GM18499 (cell line): ENCODE measurements around the gene HOXD11.

Experiments
- ATAC-seq: cut with Tn5 transposase; IDR thresholded peaks from one replicate; pipeline ENCODE4 v1.9.1; 2021; ENCODE audit warnings: moderate number of reproducible peaks; ENCODE audit not compliant: insufficient read depth, unreplicated experiment

Gene HOXD11

DNA sequence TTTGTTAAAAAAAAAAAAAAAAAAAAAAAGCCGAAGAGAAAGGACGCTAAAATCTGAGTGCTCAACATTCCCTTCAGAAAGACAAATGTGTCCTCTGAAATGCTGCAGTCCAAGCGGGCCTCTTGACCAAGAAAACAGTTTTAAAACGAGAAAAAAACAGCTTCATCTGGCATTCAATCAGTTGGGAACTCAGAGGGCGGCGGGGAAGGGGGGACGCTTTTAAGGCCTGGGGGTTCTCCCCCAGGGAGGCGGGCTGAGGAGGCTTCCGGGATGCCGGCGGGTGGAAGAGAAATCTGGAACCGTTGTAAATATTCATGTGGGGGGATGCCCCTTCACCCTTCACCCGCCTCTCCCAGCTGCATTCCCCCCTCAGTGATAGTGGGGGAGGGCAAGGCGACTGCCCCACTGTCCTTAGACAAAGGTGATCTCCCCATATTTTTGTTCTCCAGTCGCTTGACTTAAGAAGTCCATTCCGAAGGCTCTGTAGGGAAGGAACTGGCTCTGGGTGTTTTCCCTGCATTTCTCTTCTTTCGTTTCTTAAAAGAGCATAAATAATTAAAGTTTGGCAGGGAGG, 3.3 kb upstream of the HOXD11 start:
- ATAC-seq: no peak

DNA sequence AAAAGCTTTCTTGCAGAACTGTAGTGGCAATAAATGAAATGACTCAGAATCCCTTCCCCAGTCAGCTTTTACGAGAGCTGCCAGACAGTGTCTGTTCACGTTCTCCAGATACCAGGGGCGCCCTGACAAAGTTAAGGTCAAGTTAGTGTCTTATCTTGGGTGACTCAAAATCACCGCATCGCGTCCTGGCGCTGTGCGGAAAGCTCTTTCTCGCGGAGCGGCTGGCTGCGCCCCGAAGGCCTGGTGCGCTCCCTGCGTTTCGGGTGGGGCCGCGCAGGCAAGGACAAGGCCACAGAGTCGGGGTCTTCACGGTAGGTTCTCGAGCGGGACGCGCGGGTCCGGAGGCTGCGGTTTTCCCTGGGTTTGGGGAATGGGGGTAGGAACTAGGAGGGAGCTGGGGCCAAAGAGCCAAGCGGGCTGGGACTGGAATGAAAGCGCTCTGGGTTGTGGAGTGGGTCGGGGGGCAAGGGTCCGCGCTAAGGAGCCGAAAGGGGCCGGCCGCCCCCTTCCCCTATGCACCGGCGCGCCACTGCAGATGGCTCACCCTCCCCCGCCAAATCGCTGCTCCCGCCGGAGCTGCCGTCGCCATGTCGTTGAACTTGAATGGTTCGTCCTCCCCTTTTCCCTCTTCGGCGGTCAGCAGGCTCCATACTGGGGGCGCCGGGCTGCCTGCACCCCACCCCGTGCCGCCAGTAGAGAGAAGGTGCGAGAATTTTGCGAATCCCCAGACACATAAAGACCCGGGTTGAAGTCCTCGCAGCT, 2.6 kb upstream of the HOXD11 start:
- ATAC-seq: no peak

DNA sequence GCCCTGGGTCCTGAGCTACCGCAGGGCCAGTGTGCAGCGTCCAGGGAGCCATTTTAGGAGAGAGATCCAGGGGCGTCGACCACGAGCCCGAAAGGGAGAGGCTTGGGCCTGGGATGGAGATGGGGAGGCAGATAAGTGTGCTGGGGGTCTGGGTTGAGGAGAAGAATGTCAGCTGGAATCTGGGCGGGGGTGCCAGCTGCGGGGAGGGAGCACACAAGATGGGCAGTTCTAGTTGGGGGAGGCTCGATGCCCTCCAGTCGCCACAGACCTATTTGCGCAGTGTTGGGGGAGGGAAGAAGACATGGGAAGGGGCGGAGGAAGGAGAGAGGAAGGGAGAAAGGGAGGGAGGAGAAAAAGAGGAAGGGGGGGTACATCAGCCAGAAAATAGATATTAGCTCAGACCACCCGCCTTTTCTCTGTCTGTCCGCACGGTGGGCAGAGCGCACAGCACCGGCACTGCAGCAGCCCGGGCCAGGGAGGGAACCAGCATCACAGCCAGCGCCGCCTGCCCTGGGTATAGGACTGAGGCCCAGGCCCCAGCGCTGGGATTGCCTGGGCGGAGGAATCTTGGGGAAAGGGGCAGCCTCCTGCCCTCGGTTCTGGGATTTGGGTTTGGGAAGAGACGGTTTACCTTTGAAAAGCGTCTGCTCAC, 1.9 kb upstream of the HOXD11 start:
- no peak for ATAC-seq

DNA sequence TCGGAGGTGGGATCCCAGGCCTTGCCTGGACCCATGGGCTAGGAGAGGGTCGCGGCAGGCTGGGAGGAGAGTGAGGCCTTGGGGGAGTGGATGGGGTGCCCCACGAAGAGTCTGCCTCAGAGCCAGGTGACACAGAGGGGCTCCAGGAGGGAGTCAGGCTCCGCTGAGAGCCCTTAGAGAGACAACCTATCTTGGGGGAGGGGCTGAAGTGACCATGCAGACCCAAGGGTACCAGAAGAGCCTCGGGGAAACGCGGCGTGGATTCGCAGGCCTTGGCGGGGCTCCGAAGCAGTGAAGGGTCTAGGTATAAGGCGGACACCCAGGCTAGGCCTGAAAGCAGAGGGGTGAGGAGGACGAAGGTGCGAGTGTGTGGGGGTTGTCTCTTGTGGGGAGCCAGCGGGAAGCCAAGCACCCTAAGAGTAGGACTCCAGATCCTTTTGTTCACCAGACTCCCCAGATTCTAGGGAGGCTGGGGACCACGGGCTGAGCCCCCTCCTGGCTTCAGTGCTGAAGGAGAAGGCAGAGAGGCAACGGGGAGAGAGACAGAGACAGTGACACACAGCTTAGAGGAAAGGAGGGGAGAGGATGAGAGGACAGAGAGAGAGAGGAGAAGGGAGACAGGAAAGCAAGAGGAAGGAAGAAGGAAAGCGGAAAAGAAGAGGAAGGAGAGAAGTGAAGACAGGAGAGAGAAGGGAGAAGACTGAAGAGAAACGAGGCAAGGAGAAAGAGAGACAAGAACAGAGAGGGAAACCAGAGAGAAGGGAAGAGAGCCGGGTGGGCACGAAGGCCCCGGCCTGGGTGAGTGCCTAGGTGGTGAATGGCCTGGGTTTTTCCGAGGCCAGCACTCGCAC, 1.1 kb upstream of the HOXD11 start:
- ATAC-seq: no peak

DNA sequence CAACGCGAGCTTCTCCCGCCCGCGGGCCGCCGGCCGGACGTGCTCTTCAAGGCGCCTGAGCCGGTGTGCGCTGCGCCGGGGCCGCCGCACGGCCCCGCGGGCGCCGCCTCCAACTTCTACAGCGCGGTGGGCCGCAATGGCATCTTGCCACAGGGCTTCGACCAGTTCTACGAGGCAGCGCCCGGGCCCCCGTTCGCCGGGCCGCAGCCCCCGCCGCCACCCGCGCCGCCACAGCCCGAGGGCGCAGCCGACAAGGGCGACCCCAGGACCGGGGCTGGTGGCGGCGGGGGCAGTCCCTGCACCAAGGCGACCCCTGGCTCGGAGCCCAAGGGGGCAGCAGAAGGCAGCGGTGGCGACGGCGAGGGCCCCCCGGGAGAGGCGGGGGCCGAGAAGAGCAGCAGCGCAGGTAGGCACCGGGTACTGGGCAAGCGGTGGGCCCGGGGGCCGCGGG, 676 bp downstream of the HOXD11 start:
- no peak for ATAC-seq

DNA sequence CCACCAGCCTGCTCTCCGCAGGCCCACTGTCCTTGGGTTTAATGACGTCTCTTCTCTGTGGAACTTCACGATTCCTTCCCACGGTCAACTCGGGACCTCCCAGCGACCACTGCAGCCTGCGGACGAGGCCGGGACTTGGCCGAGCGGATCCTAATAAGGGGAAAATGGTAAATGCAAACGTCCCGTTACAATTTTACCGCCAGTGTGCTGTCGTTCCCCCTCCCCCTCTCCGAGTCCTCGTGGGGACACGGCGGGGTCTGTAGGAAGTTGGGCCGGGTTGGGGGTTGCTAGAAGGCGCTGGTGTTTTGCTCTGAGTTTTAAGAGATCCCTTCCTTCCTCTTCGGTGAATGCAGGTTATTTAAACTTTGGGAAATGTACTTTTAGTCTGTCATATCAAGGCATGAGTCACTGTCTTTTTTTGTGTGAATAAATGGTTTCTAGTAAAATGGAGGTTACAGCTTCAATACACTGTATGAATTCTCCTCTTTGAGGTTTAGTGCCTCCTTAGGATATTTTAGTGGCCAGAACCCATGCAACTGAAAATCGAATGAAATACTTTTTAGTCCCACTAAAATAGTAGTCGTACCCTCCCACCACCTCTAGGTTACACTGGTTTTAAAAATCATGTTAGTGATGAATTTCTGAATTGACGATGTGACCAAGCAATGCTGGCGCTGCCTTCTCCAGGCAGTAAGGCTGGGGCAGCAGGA, 2.3 kb downstream of the HOXD11 start:
- no peak for ATAC-seq

DNA sequence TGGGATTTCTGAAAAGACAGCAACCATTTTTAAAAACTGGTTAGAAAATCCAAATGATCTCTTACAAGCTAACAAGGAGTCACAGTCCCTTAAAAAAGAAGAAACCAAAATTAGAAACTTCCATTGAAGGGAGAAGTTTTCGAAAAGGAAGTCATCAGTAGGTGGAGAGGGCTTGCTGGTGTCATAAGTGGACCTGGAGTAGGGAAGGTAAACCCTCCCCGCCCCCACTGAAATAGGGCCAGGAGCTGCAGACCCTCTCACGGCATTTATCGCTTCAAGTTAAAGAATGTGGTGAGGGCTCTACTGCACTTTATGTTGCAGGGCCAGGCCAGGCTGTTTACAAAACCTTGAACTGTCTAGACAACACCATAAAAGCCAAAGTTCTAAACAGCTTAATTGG, 2.9 kb downstream of the HOXD11 start:
- ATAC-seq: no peak

DNA sequence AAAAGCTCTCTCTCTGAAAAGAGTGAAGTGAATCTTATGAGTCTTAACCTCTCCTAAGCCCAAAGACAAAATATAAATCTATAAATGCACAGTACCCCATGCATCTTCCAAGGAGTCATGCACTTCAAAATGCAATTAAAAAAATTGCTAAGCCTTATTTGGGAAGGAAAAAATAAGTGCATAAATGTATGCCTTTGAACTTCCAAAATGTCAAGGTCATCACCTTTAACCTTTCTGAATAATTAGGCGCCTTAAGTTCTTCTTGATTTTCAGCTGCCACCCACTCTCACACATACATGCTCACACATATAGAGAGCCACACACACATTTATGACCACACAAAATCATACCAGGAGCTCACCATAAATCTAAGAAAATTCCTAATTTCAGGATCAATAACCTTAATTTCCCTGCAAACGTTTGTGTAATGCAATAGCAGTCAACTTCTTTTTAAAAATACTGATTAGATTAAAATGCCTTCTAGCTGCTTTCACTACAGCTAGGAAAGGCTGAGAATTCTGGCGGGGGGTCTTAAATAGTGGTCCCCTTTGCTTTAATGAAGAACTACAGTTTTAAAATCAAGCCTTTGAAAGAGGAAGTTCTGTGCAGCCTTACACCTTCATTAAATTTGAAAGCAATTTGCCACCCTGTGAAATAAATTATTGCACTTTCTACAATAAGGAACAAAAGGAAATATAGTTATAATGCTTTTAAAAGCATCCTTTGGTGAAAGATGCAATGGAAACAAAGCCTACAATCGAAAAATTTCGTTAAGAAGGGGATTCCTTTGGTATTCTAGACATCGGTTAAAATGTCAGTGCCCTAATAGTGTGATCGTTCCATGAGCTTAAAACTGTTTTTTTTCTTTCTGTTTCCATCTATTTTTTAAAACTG, 3.6 kb downstream of the HOXD11 start:
- no peak for ATAC-seq

DNA sequence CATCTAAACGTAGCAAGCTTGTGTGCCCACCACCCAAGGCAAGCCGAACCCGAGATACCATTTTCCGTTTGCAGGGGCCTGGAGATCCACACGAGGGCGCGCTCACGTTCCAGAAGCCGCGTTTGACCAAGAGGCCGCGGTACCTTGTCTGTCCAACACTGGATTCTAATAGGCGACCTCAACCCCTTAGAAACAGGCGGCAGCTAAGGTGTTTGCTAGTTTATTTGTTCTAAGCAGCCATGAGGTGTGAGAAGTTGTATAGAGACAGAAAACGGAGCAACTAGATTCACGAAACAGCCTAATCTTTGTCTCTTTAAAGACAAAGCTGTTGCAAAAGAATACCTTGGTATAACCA, 4.2 kb downstream of the HOXD11 start:
- no peak for ATAC-seq

DNA sequence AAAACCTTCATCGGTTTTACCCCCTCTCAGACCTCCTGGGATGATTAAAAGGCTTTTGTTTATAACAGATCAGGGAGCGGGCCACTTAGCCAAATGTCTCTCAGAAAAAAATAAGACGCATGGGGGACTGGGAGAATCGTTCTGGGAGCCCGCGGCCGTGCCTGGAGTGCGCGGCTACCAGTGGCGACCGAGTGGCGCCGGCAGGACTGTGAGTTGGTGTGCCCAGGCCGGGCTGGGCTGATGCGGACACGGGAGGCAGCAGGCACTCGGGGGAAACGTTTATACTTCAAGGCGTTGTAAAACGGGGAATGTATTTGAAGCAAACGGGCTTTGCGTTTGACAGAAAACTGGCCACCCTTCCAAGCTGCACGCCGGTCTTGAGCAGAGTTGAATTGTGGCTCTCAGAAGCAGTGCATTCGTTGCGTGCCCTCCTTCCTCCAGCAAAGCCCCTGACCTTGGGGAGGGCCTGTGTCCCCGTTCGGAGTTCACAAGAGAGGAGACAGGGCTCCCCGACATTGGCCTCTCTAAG, 4.8 kb downstream of the HOXD11 start:
- no peak for ATAC-seq

DNA sequence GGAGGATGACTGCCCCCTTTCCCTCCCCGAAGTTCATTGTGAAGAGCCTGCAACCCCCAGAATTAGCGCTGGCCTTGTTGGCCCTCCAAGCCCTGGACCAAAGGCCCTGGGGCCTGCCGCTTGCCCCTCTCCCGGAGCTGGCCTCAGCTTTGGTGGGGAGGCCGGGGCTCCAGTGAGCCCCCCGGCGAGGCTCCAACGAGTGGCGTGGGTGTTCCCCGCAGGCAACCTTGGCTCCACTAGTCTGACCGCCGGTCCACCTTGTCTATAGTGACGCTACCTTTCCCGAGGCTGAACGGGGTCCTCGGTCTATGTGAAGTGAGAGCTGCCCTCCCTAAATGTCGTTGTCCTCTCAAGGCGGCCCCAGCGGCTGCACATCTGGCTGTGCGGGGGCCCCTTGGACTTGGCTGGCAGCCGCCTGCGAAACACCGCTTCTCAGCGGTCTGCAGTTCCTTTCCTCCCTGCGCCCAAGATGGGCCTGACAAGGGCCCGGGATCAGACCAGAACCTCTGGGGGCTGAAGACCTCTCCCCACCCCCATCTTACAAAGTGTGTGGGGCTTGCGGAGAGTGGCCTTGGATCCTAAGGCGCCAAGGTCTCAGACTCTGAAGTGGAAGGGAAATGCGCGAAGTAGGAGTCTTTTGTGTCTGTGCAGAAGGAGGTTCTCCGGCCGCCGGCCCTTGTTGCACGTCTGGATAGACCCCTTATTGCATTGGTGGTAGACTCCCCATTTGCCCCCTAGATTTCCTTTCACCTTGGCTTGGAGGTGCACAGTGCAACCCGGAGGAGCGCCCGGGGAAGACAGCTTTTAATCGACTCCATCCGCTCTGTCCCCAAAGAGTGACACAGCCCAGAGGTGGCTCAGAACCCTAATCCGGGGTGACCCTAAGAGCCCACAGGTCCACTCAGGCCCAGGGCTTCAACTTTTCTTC, 5.6 kb downstream of the HOXD11 start:
- ATAC-seq: no peak

DNA sequence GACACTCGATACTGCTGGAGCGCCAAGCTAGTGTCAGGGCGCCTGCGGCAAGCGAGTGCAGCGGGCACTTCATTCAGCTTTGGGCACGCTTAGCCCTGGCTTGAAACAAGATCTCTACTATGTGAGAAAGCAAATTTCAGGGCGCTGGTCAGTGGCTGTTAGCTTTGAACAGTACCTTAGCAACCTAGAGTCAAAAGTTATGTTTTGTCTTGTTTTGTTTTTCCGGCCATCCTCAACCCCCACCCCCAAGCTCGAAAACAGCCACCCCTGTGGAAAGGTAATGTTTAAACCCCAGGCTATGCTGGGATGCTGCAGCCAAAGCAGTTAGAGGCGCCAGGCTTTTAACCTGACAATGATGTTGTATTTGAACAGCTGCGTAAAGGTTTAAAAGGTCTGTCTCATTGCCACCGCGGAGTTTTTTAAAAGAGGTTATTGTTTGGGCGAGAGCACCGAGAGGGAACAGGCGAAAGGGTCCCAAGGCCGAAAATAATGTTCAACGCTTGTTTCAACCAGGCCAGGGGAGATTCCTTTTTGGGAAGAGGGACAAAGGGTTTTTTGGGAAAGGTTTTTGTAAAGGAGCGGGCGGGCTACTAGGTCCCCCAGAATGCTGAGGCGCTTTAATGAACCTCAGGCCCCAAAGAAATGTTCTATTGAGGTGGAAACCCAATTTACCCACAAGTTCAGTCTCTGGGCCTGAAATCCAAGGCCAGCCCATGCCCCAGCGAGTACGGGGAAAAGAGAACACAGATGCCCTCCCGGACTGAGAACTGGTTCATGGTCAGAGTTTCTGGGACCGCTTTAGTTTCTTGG, 7.2 kb downstream of the HOXD11 start:
- no peak for ATAC-seq

DNA sequence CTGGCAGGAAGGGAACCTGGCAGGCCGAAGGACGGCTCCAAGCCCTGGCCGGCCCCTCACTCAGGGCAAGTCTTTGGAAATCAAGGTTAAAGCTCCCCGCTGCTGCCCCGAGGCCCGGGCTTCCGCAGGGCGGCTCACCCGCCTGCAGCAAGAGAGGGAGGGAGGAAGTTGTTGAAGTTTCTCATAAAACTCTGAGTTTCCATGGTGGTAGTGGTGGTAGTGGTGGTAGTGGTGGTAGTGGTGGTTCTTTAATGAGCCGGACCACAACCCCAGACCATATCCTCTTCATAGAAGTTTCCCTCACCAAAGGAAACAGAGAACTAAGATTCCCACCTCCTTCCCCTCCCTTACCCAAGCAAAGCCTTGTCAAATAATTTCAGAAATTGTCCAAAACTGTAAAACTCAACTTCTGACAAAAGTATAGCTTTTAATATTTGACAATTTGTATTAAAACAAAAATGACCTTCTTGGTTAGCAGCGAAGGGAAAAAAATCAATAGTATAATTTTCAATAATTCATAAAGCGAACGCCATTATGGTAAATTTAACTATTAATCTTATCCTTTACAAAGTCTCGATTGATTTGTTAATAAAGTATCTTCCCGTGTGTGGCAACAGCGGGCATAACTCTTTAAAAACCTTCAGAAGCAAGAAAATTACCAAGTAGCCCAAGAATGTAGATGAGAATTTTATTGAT, 8.0 kb downstream of the HOXD11 start:
- ATAC-seq: no peak

DNA sequence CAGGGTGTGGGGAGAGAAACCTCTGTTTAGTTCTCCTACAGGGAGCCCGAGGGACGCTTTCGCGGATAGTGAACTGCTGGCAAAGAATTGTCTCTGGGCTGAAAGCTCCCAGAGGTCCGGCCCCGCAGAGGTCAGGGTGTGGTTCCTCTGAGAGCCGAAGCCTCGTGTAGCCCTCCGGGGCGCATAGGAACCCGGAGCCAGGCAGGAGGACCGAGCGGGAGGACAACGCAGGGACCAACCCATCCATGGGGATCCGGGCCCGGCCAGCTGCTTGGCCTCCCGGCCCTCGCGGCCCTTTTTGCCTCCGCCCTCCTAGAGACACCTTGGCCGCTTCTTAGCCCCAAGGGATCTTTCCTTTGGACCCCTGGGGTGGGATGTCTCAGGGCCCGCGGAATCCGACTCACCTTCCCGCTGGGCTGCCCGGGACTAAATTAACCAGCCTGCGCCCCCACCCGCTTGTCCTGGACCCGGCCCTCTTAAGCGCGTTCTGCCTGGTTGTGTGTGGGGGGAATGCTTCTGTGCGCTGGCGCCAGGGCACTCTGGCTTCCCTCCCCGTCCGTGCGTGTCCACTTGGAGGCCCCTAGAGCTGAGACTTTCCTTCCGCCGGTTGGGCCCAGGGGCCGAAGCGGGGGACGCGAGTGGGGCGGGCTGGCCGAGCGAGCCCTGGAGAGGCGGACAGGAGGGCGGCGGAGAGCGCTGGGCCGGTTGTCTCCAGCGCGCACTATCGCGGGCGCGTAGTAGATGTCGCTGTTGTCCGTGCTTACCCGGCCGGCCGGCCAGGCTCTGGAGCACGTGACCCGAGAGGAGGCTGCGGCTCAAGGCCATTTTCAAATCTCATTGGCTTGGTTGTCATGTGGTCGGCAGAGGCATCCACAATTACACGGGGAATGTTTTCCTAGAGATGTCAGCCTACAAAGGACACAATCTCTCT, 9.1 kb downstream of the HOXD11 start, which contains the start of gene HOXD10:
TSS of gene HOXD10 (plus strand) at position 896 of the 931 bp plus-strand sequence. CDS start 56 bp downstream, outside the sequence.
- ATAC-seq: no peak

DNA sequence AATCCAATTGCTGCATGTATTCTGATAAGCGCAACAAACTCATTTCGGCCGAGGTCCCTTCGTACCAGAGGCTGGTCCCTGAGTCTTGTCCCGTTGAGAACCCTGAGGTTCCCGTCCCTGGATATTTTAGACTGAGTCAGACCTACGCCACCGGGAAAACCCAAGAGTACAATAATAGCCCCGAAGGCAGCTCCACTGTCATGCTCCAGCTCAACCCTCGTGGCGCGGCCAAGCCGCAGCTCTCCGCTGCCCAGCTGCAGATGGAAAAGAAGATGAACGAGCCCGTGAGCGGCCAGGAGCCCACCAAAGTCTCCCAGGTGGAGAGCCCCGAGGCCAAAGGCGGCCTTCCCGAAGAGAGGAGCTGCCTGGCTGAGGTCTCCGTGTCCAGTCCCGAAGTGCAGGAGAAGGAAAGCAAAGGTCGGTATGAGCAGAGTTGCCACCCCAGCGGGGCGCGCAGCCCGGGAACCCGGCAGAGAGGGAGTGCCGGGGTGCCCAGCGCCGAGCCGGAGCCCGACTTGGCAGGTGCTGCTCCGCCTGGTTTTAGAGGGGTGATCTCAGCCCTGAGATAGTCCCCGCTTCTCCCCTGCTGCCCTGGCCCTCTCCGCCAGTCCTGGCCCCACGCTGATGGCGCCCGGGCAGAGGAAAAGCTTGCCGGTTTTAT, 10.2 kb downstream of the HOXD11 start:
- ATAC-seq: no peak
